Measurements from ENCODE around the gene DPYSL4.

Gene DPYSL4

GRCh38 chr10:132206377-132206745, 19.6 kb downstream of the DPYSL4 start:
- H3K9ac ChIP-seq: peak overlapping the region in 2 of 11 experiments; percentile 33 to 37; a peak in 3 of 22 replicates
- H3K4me3 ChIP-seq: no peak overlapping the region
- no peak for TF ChIP-seq Cebpa-rat (IDR thresholded peaks at IDR 0.05)
- peaks cover 0 to 77% (median 36%) of the 10 kb centered on the region in 11 experiments; a peak in 15 of 22 replicates for H4K20me1 ChIP-seq
- no peaks in the 10 kb centered on the region; a peak in 1 of 22 replicates for H3K9me3 ChIP-seq (replicated peaks in 1 of 11)
- H3K36me3 ChIP-seq: peaks cover 0 to 40% (median 14%) of the 10 kb centered on the region in 11 experiments; a peak in 12 of 22 replicates
- H3K27me3 ChIP-seq: peaks cover 0 to 21% (median 0%) of the 10 kb centered on the region in 11 experiments; a peak in 5 of 22 replicates
- peak overlapping the region in 9 of 11 experiments; percentile 63 to 96 (median 82); a peak in 19 of 22 replicates for H3K4me2 ChIP-seq
- peaks cover 25 to 84% (median 61%) of the 10 kb centered on the region in 10 experiments for H3K4me1 ChIP-seq
- no peak overlapping the region for H3K27ac ChIP-seq

GRCh38 chr10:132206806-132207535, 20.2 kb downstream of the DPYSL4 start:
- Histone ChIP-seq H3K36me3 (peaks cover 0 to 34% (median 8%) of the 10 kb centered on the region in 11 experiments; a peak in 12 of 22 replicates), H3K9me3 (replicated peaks in 1 of 11) (no peaks in the 10 kb centered on the region; a peak in 1 of 22 replicates), H3K4me3 (no peak overlapping the region), H3K27me3 (peaks cover 0 to 21% (median 0%) of the 10 kb centered on the region in 11 experiments; a peak in 5 of 22 replicates), H3K9ac (peak overlapping the region in 2 of 11 experiments; percentile 15 to 41; a peak in 2 of 22 replicates), H4K20me1 (peaks cover 0 to 71% (median 36%) of the 10 kb centered on the region in 11 experiments; a peak in 15 of 22 replicates), H3K27ac (no peak overlapping the region), H3K4me2 (peak overlapping the region in 10 of 11 experiments; percentile 63 to 96 (median 80); a peak in 20 of 22 replicates), H3K4me1 (peaks cover 25 to 87% (median 61%) of the 10 kb centered on the region in 10 experiments)
- no peak for TF ChIP-seq Cebpa-rat (IDR thresholded peaks at IDR 0.05)

GRCh38 chr10:132207536-132208461, 21.1 kb downstream of the DPYSL4 start:
- H3K36me3 ChIP-seq: peaks cover 0 to 26% (median 3%) of the 10 kb centered on the region in 11 experiments; a peak in 8 of 22 replicates
- peak overlapping the region; percentile 36 to 96 (median 78) for H3K4me2 ChIP-seq
- peaks cover 0 to 21% (median 0%) of the 10 kb centered on the region in 11 experiments; a peak in 5 of 22 replicates for H3K27me3 ChIP-seq
- peaks cover 2 to 7% (median 3%) of the 10 kb centered on the region in 11 experiments; a peak in 12 of 22 replicates for H3K9me3 ChIP-seq (replicated peaks in 1 of 11)
- H3K27ac ChIP-seq: 0 out of 22 replicates have a peak overlapping the region, but pooled peaks of 2 of the 11 experiments have one; percentile 22 to 40
- no peak overlapping the region for H3K4me3 ChIP-seq
- peak overlapping the region in 4 of 11 experiments; percentile 41 to 60 (median 44); a peak in 5 of 22 replicates for H3K9ac ChIP-seq
- H4K20me1 ChIP-seq: peaks cover 0 to 62% (median 36%) of the 10 kb centered on the region in 11 experiments; a peak in 15 of 22 replicates
- H3K4me1 ChIP-seq: peaks cover 25 to 87% (median 61%) of the 10 kb centered on the region in 10 experiments
- TF ChIP-seq Cebpa-rat (IDR thresholded peaks at IDR 0.05): no peak

GRCh38 chr10:132208462-132209050, 21.8 kb downstream of the DPYSL4 start:
- Histone ChIP-seq H3K4me3 (no peak overlapping the region), H4K20me1 (peaks cover 0 to 55% (median 32%) of the 10 kb centered on the region in 11 experiments; a peak in 15 of 22 replicates), H3K27me3 (peaks cover 0 to 21% (median 0%) of the 10 kb centered on the region in 11 experiments; a peak in 5 of 22 replicates), H3K9ac (peak overlapping the region in 6 of 11 experiments; percentile 0 to 60 (median 41); a peak in 6 of 22 replicates), H3K27ac (peak overlapping the region in 2 of 11 experiments; percentile 32 to 40; a peak in 1 of 22 replicates), H3K4me2 (peak overlapping the region; percentile 36 to 96 (median 78)), H3K36me3 (peaks cover 0 to 18% (median 0%) of the 10 kb centered on the region in 11 experiments; a peak in 5 of 22 replicates), H3K4me1 (peaks cover 25 to 80% (median 61%) of the 10 kb centered on the region in 10 experiments), H3K9me3 (replicated peaks in 1 of 11) (peaks cover 10 to 14% (median 10%) of the 10 kb centered on the region in 11 experiments; a peak in 21 of 22 replicates)
- TF ChIP-seq Cebpa-rat (IDR thresholded peaks at IDR 0.05): no peak

GRCh38 chr10:132209130-132209529, 22.4 kb downstream of the DPYSL4 start:
- Histone ChIP-seq H3K4me1 (peaks cover 25 to 75% (median 57%) of the 10 kb centered on the region in 10 experiments), H3K27ac (peak overlapping the region in 1 of 11 experiments; percentile 32; a peak in 1 of 22 replicates), H3K9ac (peak overlapping the region in 3 of 11 experiments; percentile 7 to 60 (median 19); a peak in 2 of 22 replicates), H3K36me3 (peaks cover 0 to 14% (median 0%) of the 10 kb centered on the region in 11 experiments; a peak in 5 of 22 replicates), H3K27me3 (peaks cover 0 to 21% (median 0%) of the 10 kb centered on the region in 11 experiments; a peak in 5 of 22 replicates), H3K4me3 (no peak overlapping the region), H4K20me1 (peaks cover 0 to 49% (median 26%) of the 10 kb centered on the region in 11 experiments; a peak in 15 of 22 replicates), H3K4me2 (peak overlapping the region in 10 of 11 experiments; percentile 36 to 96 (median 80); a peak in 19 of 22 replicates), H3K9me3 (replicated peaks in 1 of 11) (peaks cover 15 to 19% (median 16%) of the 10 kb centered on the region in 11 experiments; a peak in 21 of 22 replicates)
- TF ChIP-seq Cebpa-rat (IDR thresholded peaks at IDR 0.05): no peak

- H3K9ac ChIP-seq: no peak overlapping the region
- peaks cover 0 to 7% (median 0%) of the 10 kb centered on the region in 11 experiments; a peak in 5 of 22 replicates for H3K36me3 ChIP-seq
- peaks cover 25 to 66% (median 48%) of the 10 kb centered on the region in 10 experiments for H3K4me1 ChIP-seq
- H3K4me2 ChIP-seq: peak overlapping the region in 6 of 11 experiments; percentile 2 to 96 (median 84); a peak in 7 of 22 replicates
- no peak overlapping the region for H3K4me3 ChIP-seq
- no peak overlapping the region for H3K27ac ChIP-seq
- H3K27me3 ChIP-seq: peaks cover 0 to 21% (median 0%) of the 10 kb centered on the region in 11 experiments; a peak in 5 of 22 replicates
- TF ChIP-seq Cebpa-rat (IDR thresholded peaks at IDR 0.05): no peak
- peaks cover 0 to 40% (median 17%) of the 10 kb centered on the region in 11 experiments; a peak in 14 of 22 replicates for H4K20me1 ChIP-seq
- H3K9me3 ChIP-seq (replicated peaks in 1 of 11): peaks cover 24 to 28% (median 25%) of the 10 kb centered on the region in 11 experiments
These were observed 23.3 kb downstream of the DPYSL4 start for GRCh38 chr10:132209978-132210530.

- H4K20me1 ChIP-seq: peaks cover 0 to 33% (median 14%) of the 10 kb centered on the region in 11 experiments; a peak in 14 of 22 replicates
- no peak overlapping the region for H3K4me3 ChIP-seq
- H3K4me1 ChIP-seq: peaks cover 25 to 59% (median 41%) of the 10 kb centered on the region in 10 experiments
- peaks cover 0 to 21% (median 0%) of the 10 kb centered on the region in 11 experiments; a peak in 5 of 22 replicates for H3K27me3 ChIP-seq
- peak overlapping the region in 1 of 11 experiments; percentile 16; a peak in 2 of 22 replicates for H3K4me2 ChIP-seq
- peaks cover 31 to 35% (median 32%) of the 10 kb centered on the region in 11 experiments for H3K9me3 ChIP-seq (replicated peaks in 1 of 11)
- H3K36me3 ChIP-seq: peaks cover 0 to 6% (median 0%) of the 10 kb centered on the region in 11 experiments; a peak in 3 of 22 replicates
- no peak for TF ChIP-seq Cebpa-rat (IDR thresholded peaks at IDR 0.05)
- no peak overlapping the region for H3K27ac ChIP-seq
- no peak overlapping the region for H3K9ac ChIP-seq
These were observed 24.0 kb downstream of the DPYSL4 start for GRCh38 chr10:132210766-132211165.

Measured in BLaER1 treated with 17β-estradiol and CSF1 and Interleukin-3, amounts not matched to agents 10 nM and 100 nM (cell line).